ENCODE results near the gene ABHD1.

DNA sequence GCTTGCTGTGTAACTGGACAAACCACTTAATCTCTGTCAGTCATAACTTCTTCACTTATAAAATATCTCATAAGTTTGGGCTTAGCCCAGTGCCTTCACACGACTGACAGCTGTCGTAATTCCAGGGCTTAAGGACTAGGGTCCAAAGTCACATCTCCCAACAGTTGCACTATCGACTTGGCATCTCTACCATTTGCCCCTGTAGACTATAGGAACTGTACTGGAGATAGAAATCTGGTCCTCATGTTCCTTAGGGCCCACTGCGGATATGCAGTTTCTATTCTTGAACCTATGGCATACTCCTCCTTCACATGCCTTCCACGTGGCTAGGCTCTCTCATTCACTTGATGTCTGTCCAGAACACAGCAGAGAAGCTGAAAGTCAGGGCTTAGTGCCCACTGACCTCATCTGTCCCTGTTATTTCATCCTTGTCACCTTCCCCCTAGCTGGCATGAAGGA is 2.7 kb downstream of the ABHD1 start:
- TF ChIP-seq, protein P1, sequence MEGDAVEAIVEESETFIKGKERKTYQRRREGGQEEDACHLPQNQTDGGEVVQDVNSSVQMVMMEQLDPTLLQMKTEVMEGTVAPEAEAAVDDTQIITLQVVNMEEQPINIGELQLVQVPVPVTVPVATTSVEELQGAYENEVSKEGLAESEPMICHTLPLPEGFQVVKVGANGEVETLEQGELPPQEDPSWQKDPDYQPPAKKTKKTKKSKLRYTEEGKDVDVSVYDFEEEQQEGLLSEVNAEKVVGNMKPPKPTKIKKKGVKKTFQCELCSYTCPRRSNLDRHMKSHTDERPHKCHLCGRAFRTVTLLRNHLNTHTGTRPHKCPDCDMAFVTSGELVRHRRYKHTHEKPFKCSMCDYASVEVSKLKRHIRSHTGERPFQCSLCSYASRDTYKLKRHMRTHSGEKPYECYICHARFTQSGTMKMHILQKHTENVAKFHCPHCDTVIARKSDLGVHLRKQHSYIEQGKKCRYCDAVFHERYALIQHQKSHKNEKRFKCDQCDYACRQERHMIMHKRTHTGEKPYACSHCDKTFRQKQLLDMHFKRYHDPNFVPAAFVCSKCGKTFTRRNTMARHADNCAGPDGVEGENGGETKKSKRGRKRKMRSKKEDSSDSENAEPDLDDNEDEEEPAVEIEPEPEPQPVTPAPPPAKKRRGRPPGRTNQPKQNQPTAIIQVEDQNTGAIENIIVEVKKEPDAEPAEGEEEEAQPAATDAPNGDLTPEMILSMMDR (IDR thresholded peaks at IDR 0.05; ENCODE audit: extremely low read depth in 1 of 2, insufficient read depth in 1 of 2, low read depth in 1 of 2, low read length in 2 of 2), result no peak
- TF ChIP-seq POLR2A (IDR thresholded peaks at IDR 0.05; ENCODE audit: low read depth, low read length) (no peak), POLR2AphosphoS5 (IDR thresholded peaks at IDR 0.05; ENCODE audit: insufficient read depth, low read depth, low read length) (no peak)

Data from endothelial cell of umbilical vein (primary cell).